ENCODE results near the gene FOXO6.

The FOXO6 gene

GRCh38 chr1:41422306-41422705, 61.1 kb downstream of the FOXO6 start:
- TF ChIP-seq CTCF (IDR thresholded peaks at IDR 0.05; ENCODE audit: control extremely low read depth, extremely low read depth, low read depth, missing control alignments), result no peak
- POLR2A ChIA-PET, result no interaction called here
- no peak for DNase-seq (ENCODE audit: extremely low spot score)
- CTCF ChIA-PET, result interaction anchor here (0.8 to 9.6 kb wide), 4 partner anchors 12 to 891 kb away, joined by 3 to 72 read pairs (median 11); partner anchors contain the start of gene ZNF684

GRCh38 chr1:41423511-41424191, 62.4 kb downstream of the FOXO6 start:
- POLR2A ChIA-PET, result no interaction called here
- no peak for DNase-seq (ENCODE audit: extremely low spot score)
- CTCF ChIA-PET, result interaction anchor here (0.8 to 9.6 kb wide), 8 partner anchors 11 to 166 kb away, joined by 3 to 72 read pairs (median 3); no protein-coding TSS in a partner anchor
- peak; percentile 37 for TF ChIP-seq CTCF (IDR thresholded peaks at IDR 0.05; ENCODE audit: control extremely low read depth, extremely low read depth, low read depth, missing control alignments)

DNA sequence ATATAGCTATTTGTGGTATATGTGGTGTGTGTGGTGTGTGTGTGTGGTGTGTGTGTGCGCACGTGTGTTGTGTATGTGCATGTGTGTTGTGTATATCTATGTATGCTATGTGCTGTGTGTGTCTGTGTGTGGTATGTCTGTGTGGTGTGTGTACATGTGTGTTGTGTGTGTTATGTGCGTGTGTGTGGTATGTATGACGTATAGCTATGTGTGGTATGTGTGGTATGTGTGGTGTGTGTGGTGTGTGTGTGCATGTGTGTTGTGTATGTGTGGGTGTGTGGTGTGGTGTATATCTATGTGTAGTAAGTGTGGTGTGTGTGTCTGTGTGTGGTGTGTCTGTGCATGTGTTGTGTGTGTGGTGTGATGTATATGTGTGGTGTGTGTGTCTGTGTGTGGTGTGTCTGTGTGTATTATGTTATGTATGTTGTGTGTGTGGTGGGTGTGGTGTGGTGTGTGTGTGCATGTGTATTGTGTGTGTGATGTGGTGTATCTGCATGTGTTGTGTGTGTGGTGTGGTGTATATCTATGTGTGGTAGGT, 63.4 kb downstream of the FOXO6 start:
- no peak for DNase-seq (ENCODE audit: extremely low spot score)
- no peak for TF ChIP-seq CTCF (IDR thresholded peaks at IDR 0.05; ENCODE audit: control extremely low read depth, extremely low read depth, low read depth, missing control alignments)
- ChIA-PET POLR2A (no interaction called here), CTCF (no interaction called here)

- no peak for DNase-seq (ENCODE audit: extremely low spot score)
- POLR2A ChIA-PET, result no interaction called here
- TF ChIP-seq CTCF (IDR thresholded peaks at IDR 0.05; ENCODE audit: control extremely low read depth, extremely low read depth, low read depth, missing control alignments), result no peak
- CTCF ChIA-PET, result interaction anchor here (1.0 kb wide), 1 partner anchor 9 kb away, joined by 3 read pairs; no protein-coding TSS in a partner anchor
These were observed 64.1 kb downstream of the FOXO6 start for GRCh38 chr1:41425369-41425768.

GRCh38 chr1:41426201-41426890, 65.1 kb downstream of the FOXO6 start:
- POLR2A ChIA-PET, result no interaction called here

More at GRCh38 chr1:41426201-41426890, 65.1 kb downstream of the FOXO6 start:
- CTCF ChIA-PET, result interaction anchor here (0.7 to 1.0 kb wide), 2 partner anchors 8 to 9 kb away, joined by 3 read pairs; no protein-coding TSS in a partner anchor
- TF ChIP-seq CTCF (IDR thresholded peaks at IDR 0.05; ENCODE audit: control extremely low read depth, extremely low read depth, low read depth, missing control alignments), result no peak
- DNase-seq (ENCODE audit: extremely low spot score), result no peak
